Fibroblast of the aortic adventitia (primary cell): ENCODE results near the gene DGCR6. TPM values are rescaled to one million over a fixed set of nuclear protein-coding genes. Genes with fewer than 3 reads are reported as not detected.
"Not testable (repeated sequence)": the region's sequence is repeated elsewhere in the genome, so short reads cannot be mapped to it uniquely, and the experiment has no call there.

Source experiments
- DNase-seq: peaks from one replicate; pipeline ENCODE4 v3.0.0-alpha.2; 2010; ENCODE audit warnings: low read depth
- H3K4me3 ChIP-seq: 2 replicates; pipeline ENCODE4 v1.5.1; 2011; ENCODE audit warnings: low read depth, mild to moderate bottlenecking, control low read depth, low read length, moderate library complexity
- CTCF ChIP-seq: IDR thresholded peaks from 2 replicates; pipeline ENCODE4 v1.5.1; 2011; ENCODE audit warnings: mild to moderate bottlenecking, low read length, control low read depth, inconsistent platforms; ENCODE audit not compliant: insufficient read depth
- total RNA-seq: library from RNA; depleted of rRNA; stranded (reverse); fragments of >200 nt; gene quantifications from 2 replicates; pipeline ENCODE4 v1.2.3, GENCODE V29; 2012; ENCODE audit warnings: low replicate concordance

The DGCR6 gene
- total RNA-seq, 1 donor = 1.8 TPM

GRCh38 chr22:18950141-18950540 is 44.0 kb downstream of the DGCR6 start:
- H3K4me3 ChIP-seq = no peak overlapping the region

GRCh38 chr22:18952022-18952421 is 45.9 kb downstream of the DGCR6 start:
- TF ChIP-seq CTCF = no peak
- DNase-seq = no peak
- H3K4me3 ChIP-seq = no peak overlapping the region

More at GRCh38 chr22:18950141-18950540, 44.0 kb downstream of the DGCR6 start:
- no peak for TF ChIP-seq CTCF
- DNase-seq = no peak

GRCh38 chr22:18953128-18953527 is 47.0 kb downstream of the DGCR6 start:
- not testable (repeated sequence) for H3K4me3 ChIP-seq, DNase-seq

- H3K4me3 ChIP-seq = not testable (repeated sequence)
- TF ChIP-seq CTCF = peak; percentile 79
- DNase-seq = peak; percentile 36
Measured at GRCh38 chr22:18954303-18954989, 48.3 kb downstream of the DGCR6 start.

GRCh38 chr22:18954990-18955571 is 49.0 kb downstream of the DGCR6 start:
- H3K4me3 ChIP-seq = no peak overlapping the region
- no peak for DNase-seq
- no peak for TF ChIP-seq CTCF

- no peak for DNase-seq
- TF ChIP-seq CTCF = no peak
- no peak overlapping the region for H3K4me3 ChIP-seq
Measured at GRCh38 chr22:18955696-18956095, 49.6 kb downstream of the DGCR6 start.

GRCh38 chr22:18956121-18956895 is 50.2 kb downstream of the DGCR6 start:
- not testable (repeated sequence) for DNase-seq, H3K4me3 ChIP-seq

GRCh38 chr22:18956956-18957355 is 50.8 kb downstream of the DGCR6 start:
- not testable (repeated sequence) for DNase-seq, H3K4me3 ChIP-seq

- not testable (repeated sequence) for DNase-seq
Measured at GRCh38 chr22:18957621-18958320, 51.7 kb downstream of the DGCR6 start.

GRCh38 chr22:18958321-18958705 is 52.2 kb downstream of the DGCR6 start:
- DNase-seq, H3K4me3 ChIP-seq: not testable (repeated sequence)

More at GRCh38 chr22:18957621-18958320, 51.7 kb downstream of the DGCR6 start:
- H3K4me3 ChIP-seq = not testable (repeated sequence)

GRCh38 chr22:18958738-18959137 is 52.6 kb downstream of the DGCR6 start:
- H3K4me3 ChIP-seq, DNase-seq: not testable (repeated sequence)
